ENCODE data around the gene ARV1.

The ARV1 gene

GRCh38 chr1:231037585-231038517 is 59.0 kb downstream of the ARV1 start:
- TF ChIP-seq MAX (IDR thresholded peaks at IDR 0.05), result no peak
- no peak for TF ChIP-seq TCF12 (IDR thresholded peaks at IDR 0.05; ENCODE audit: low read depth)
- TF ChIP-seq EGR1 (IDR thresholded peaks at IDR 0.05), result no peak
- TF ChIP-seq CREB1 (IDR thresholded peaks at IDR 0.05; ENCODE audit: low read depth), result no peak
- no peak for TF ChIP-seq RAD21 (IDR thresholded peaks at IDR 0.05; ENCODE audit: low read depth)
- TF ChIP-seq USF1 (IDR thresholded peaks at IDR 0.05), result no peak
- TF ChIP-seq REST (IDR thresholded peaks at IDR 0.05; ENCODE audit: low read depth), result no peak

GRCh38 chr1:231039161-231040018 is 60.5 kb downstream of the ARV1 start:
- TF ChIP-seq ZBTB7A (IDR thresholded peaks at IDR 0.05; ENCODE audit: low read depth), result peak; percentile 50; the same call in 1 of the 2 replicates
- TF ChIP-seq TCF12 (IDR thresholded peaks at IDR 0.05; ENCODE audit: low read depth), result no peak
- TF ChIP-seq TAF1 (IDR thresholded peaks at IDR 0.05; ENCODE audit: low read depth), result no peak
- no peak for TF ChIP-seq YY1 (IDR thresholded peaks at IDR 0.05; ENCODE audit: low read depth)
- no peak for TF ChIP-seq CEBPB (IDR thresholded peaks at IDR 0.05)
- peak; percentile 15; the same call in 1 of the 2 replicates for TF ChIP-seq MAX (IDR thresholded peaks at IDR 0.05)
- no peak for TF ChIP-seq FOXM1 (IDR thresholded peaks at IDR 0.05; ENCODE audit: borderline replicate concordance, low read depth)
- TF ChIP-seq REST (IDR thresholded peaks at IDR 0.05; ENCODE audit: low read depth), result peak; percentile 48; the same call in 1 of the 2 replicates
- no peak for TF ChIP-seq CREB1 (IDR thresholded peaks at IDR 0.05; ENCODE audit: low read depth)

GRCh38 chr1:231040019-231040799 is 61.3 kb downstream of the ARV1 start, which contains the start of gene FAM89A:
Gene FAM89A, minus strand, starts transcription at chr1:231040254. Its CDS starts 43 bp downstream, at chr1:231040211.
- TF ChIP-seq YY1 (IDR thresholded peaks at IDR 0.05; ENCODE audit: low read depth) (no peak), REST (IDR thresholded peaks at IDR 0.05; ENCODE audit: low read depth) (no peak), CREB1 (IDR thresholded peaks at IDR 0.05; ENCODE audit: low read depth) (no peak), TCF12 (IDR thresholded peaks at IDR 0.05; ENCODE audit: low read depth) (no peak), EGR1 (IDR thresholded peaks at IDR 0.05) (no peak), CEBPB (IDR thresholded peaks at IDR 0.05) (no peak), FOXM1 (IDR thresholded peaks at IDR 0.05; ENCODE audit: borderline replicate concordance, low read depth) (no peak), NFIC (IDR thresholded peaks at IDR 0.05) (no peak), RAD21 (IDR thresholded peaks at IDR 0.05; ENCODE audit: low read depth) (no peak)
